CD4-positive, alpha-beta T cell treated with Interleukin-15 for 4 hours (primary cell): ENCODE measurements around the gene ST3GAL3.

ENCODE experiments used
- DNase-seq: peaks from one replicate; pipeline ENCODE4 v3.0.0-alpha.2; 2020; ENCODE audit warnings: low spot score

The ST3GAL3 gene

GRCh38 chr1:43965316-43965715 is 258.0 kb downstream of the ST3GAL3 start:
- no peak for DNase-seq

GRCh38 chr1:43968348-43968948 is 261.1 kb downstream of the ST3GAL3 start:
- no peak for DNase-seq

- DNase-seq = no peak
Measured at GRCh38 chr1:43969416-43969745, 262.0 kb downstream of the ST3GAL3 start.

DNA sequence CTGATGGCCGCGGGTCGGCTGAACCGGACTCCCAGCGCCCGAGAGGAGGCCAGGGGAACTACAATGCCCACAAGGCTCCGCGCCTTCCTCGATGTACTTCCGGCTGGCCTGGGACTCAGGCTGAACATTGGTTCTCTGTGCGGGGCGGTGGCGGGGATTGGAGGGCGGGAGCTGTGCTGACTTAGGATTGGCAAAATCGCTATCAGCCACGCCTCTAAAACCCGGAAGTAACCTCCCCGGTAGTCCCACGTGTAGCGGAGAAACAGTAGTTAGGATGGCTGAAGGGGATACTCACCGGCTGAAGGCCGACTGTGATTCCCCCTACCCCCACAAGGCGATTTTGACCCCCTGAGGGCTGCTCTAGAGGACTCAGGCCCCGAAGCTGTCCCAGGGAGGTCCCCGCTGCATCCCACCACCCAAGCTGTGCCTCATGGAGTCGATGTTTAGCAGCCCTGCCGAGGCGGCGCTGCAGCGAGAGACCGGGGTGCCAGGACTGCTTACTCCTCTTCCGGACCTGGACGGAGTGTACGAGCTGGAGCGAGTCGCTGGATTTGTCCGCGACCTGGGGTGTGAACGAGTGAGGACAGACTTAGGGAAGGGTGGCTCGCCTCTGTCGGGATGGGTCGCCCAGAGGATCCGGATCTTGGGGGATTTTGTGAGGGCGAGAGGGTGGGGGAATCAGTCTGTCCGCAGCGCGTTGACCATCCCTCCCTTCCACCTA is 262.6 kb downstream of the ST3GAL3 start, which contains the start of gene DPH2:
TSS of gene DPH2 (plus strand) at position 265 of the 721 bp plus-strand sequence. CDS start at position 431, 166 bp downstream.
- DNase-seq = peak; percentile 94

DNA sequence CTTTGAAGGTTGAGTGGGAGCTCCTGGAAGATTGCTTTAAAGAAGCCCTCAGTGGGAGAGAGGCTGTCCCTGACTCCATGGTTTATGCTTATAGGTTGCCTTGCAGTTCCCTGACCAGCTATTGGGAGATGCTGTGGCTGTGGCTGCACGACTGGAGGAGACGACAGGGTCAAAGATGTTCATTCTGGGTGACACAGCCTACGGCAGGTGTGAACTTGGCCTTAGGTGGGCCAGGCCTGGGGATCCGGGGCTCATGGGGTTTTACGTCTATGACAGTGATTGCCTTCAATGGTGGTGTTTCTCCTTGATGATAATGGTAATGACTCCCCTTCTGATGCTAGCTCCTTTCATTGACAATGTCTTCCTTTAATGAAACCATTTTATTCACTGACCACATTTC is 263.2 kb downstream of the ST3GAL3 start:
- no peak for DNase-seq

DNA sequence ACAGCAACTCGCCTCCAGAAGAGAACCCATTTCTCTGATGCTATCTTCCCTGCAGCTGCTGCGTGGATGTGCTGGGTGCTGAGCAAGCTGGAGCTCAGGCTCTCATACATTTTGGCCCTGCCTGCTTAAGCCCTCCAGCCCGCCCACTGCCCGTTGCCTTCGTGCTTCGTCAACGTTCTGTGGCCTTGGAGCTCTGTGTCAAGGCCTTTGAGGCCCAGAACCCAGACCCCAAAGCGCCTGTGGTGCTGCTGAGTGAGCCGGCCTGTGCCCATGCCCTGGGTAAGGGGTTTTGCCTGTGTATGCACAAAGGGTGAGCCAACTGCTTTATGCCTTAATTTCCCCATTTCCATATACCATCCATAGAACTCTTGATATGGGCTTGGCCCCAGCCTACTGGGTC is 263.6 kb downstream of the ST3GAL3 start:
- no peak for DNase-seq

DNA sequence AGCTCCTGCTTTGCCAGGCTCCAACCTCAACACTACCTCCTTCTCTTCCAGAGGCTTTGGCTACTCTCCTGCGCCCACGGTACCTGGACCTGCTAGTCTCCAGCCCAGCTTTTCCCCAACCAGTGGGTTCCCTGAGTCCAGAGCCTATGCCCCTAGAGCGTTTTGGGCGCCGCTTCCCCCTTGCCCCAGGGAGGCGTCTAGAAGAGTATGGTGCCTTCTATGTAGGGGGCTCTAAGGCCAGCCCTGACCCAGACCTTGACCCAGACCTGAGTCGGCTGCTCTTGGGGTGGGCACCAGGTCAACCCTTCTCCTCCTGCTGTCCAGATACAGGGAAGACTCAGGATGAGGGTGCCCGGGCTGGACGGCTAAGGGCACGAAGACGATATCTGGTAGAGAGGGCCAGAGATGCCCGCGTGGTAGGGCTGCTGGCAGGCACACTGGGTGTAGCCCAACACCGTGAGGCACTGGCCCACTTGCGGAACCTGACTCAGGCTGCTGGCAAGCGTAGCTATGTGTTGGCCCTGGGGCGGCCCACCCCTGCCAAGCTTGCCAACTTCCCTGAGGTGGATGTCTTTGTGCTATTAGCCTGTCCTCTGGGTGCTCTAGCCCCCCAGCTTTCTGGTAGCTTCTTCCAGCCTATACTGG is 264.1 kb downstream of the ST3GAL3 start:
- DNase-seq = no peak

DNA sequence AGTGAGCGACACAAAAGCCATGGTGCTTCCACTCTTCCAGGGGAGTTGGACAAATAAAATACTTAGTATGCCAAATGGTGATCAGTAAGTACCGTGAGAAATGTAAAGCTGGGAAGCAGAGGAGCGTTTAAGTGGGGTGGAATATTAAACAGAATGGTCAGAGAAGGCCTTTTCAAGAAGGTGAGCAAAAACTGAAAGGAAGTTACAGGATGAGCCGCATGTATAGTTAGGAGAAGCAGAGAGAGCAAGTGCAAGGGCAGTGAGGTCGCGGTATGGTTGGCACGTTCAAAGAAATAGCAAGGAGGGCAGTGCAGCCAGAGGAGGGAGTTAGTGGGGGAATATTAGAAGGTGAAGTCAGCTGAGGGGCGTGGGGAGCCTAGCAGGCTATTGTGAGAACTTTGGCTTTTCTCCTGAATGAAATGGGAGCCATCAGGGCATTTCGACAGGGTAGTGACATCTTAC is 266.7 kb downstream of the ST3GAL3 start:
- no peak for DNase-seq

- peak; percentile 89 for DNase-seq
Measured at GRCh38 chr1:43974443-43975248, 267.3 kb downstream of the ST3GAL3 start, which contains the start of gene ATP6V0B. Gene ATP6V0B (plus strand): TSS chr1:43974960. CDS start chr1:43975041, 81 bp downstream.

DNA sequence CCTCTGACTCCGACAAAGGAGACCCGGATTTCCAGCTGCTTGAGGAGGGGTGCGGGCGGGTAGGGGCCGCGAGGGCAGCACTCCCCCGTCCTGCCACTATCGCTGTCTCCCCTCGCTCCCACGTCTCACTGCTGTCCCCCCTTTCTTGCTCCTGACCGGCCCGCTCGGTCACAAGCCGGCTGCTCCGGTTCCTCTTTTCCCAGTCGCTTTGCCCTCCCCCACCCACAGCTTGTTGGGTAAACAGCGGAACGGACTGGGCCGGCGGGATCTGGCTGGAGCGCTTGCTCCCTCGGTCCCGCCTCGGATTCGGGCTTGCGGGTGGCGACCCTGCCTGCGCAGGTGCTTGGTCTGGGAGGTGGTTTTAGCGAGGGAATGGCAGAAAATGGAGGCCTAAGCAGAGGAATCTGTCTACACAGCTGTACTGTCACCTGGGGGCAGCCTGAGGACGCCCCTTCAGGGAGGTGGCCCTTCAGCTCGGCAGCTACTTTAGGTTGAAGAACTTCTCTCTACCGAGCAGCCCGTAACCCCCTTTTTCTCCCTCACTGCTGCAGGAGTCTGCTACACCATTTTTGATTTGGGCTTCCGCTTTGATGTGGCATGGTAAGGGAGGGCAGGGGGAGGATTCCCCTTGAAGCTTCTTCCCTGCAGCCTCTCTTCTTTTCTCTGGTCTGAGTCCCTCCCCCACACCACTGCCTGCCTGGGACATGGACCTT is 268.1 kb downstream of the ST3GAL3 start:
- DNase-seq = peak; percentile 41

GRCh38 chr1:43976045-43976444 is 268.7 kb downstream of the ST3GAL3 start:
- no peak for DNase-seq

- DNase-seq = no peak
Measured at GRCh38 chr1:43976890-43977289, 269.6 kb downstream of the ST3GAL3 start.

GRCh38 chr1:43977376-43978263 is 270.3 kb downstream of the ST3GAL3 start:
- DNase-seq = no peak

DNA sequence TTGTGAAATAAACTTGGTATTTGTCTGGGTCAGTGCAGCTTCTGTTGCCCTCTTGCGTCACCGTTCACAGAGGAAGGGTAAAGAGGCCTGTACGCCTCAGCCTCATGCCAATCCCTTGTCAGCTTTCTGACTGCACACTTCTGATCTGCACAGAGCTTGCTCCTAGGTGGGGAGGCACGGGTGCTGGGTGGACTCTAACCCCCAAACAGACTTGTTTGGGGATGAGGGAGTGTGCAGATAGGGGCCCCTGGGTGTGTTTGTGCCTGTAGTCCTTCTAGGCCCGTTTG is 270.9 kb downstream of the ST3GAL3 start:
- DNase-seq = no peak

GRCh38 chr1:43978551-43979260 is 271.4 kb downstream of the ST3GAL3 start, which contains the start of gene B4GALT2:
Gene B4GALT2 (plus strand): TSS chr1:43979210. CDS start chr1:43981161, 1,951 bp downstream.
- DNase-seq = no peak

DNA sequence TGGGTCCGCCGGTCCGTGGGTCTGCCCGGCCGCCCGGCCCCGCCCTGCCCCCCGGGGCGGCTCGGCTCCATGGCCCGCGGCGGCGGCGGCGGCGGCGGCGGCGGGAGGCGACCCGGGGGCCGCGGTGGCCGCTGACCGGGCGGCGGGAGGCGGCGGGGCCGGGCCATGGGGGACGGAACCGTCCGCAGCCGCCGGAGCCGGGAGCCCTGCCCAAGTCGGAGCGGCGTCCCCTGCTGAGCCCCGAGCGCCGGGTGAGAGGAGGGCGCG is 271.9 kb downstream of the ST3GAL3 start:
- DNase-seq = no peak

- no peak for DNase-seq
Measured at GRCh38 chr1:43979528-43980254, 272.4 kb downstream of the ST3GAL3 start.

- DNase-seq = no peak
Measured at GRCh38 chr1:43980255-43981134, 273.2 kb downstream of the ST3GAL3 start.
